NB4 (cell line): Measurements from ENCODE around the gene GABRB2.
A peak's percentile ranks its signal among the peaks of the same experiment; 100 is the strongest.
"Not testable (repeated sequence)": the region's sequence is repeated elsewhere in the genome, so short reads cannot be mapped to it uniquely, and the experiment has no call there.

Experiments used
- DNase-seq: peaks from one replicate; pipeline ENCODE4 v3.0.0; 2010; ENCODE audit warnings: low read depth
- H3K4me3 ChIP-seq: one replicate; pipeline ENCODE4 v1.5.1; 2011; ENCODE audit warnings: mild to moderate bottlenecking, low read depth, low read length, moderate library complexity
- CTCF ChIP-seq: IDR thresholded peaks from one replicate; pipeline ENCODE4 v1.5.1; 2012; ENCODE audit warnings: low read depth, low read length
- MAX ChIP-seq: IDR thresholded peaks from 2 replicates; pipeline ENCODE4 v1.6.1; 2011; ENCODE audit warnings: low read depth, low read length
- MYC ChIP-seq: IDR thresholded peaks from 2 replicates; pipeline ENCODE4 v1.6.1; 2011; ENCODE audit warnings: low read depth, low read length
- POLR2A ChIP-seq: IDR thresholded peaks from 2 replicates; pipeline ENCODE4 v1.6.1; 2011; ENCODE audit warnings: mild to moderate bottlenecking; ENCODE audit not compliant: insufficient read length; ENCODE audit errors: extremely low read depth

GABRB2 gene

DNA sequence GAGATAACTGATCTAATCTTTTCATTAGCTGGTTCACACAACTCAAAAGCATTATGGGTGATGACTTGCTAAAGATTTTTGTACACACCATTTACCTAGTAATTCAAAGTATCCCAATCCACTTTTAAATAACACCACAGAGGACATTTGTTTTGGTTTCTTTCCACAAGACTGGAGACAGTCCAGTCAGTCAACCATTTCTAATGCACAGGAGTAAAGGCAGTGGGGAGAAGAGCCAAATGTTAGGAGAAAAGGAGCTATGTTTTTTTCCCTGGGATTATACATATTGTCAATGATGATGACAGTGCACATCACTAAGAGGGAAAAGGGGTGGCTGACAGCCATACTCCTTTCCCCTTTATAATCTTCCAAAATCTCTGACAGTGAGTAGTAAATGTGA, 240.9 kb downstream of the GABRB2 start:
- H3K4me3 ChIP-seq: no peak overlapping the region
- TF ChIP-seq CTCF (no peak), POLR2A (no peak), MYC (no peak), MAX (no peak)
- DNase-seq: no peak

DNA sequence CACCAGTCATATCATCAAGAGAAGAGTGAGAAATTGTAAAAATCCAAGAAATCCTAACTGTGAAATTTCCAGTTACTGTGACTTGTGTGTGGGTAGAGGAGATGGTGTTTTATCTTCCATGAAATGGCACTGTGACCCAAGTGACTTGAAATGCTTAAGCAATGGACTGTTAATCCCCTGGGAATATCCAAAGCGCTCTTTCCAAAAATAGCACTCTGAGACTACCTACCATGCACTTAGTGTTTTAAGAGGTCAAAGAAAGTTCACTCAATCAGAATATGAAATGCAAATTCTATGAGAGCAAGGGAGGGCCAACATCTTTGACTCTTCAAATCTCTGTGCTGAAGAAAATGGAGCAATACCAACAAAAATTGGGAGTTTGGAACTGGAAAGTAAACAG, 244.0 kb downstream of the GABRB2 start:
- no peak for DNase-seq
- no peak for TF ChIP-seq MAX
- no peak for TF ChIP-seq POLR2A
- no peak for TF ChIP-seq CTCF
- no peak for TF ChIP-seq MYC
- no peak overlapping the region for H3K4me3 ChIP-seq

DNA sequence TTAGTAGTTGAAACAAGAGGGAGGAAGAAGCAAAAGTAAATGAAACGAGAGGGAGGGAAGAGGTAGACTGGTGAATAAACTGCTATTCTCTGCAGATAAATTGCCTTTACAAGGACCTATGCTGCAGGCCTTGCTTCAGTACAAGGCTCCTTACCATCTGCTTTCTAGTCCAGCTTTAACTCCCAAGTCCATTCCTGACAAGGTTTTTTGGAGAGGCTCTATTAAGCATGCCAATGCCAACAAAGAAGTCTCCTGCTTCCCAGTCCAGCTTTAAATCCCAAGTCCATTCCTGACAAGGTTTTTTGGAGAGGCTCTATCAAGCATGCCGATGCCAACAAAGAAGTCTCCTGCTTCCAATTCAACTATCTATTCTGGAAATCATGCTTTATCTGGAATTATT, 244.9 kb downstream of the GABRB2 start:
- TF ChIP-seq POLR2A (no peak), MYC (no peak), CTCF (no peak), MAX (no peak)
- DNase-seq: no peak
- H3K4me3 ChIP-seq: no peak overlapping the region

DNA sequence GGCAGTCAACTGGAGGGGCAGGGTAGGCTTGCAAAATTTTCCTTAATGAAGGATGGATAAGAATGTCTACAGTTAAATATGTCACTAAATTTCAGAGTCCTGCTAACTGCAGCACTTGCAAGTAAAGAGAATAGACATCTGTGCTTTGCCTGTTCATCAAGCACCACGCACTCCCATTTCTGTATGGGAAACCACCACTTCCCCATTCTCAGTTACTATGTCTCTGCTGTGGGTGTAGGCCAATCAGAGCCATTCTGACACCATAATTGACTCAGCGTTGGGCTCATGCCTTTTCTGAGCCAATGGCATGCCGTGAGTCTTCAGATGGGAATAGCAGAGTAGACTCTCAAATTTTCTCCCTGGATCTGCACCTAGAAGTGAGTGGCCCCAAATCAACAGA, 247.5 kb downstream of the GABRB2 start:
- H3K4me3 ChIP-seq: no peak overlapping the region
- DNase-seq: peak; percentile 18
- TF ChIP-seq POLR2A: no peak
- no peak for TF ChIP-seq CTCF
- no peak for TF ChIP-seq MAX
- TF ChIP-seq MYC: no peak

GRCh38 chr5:161297388-161297787, 249.1 kb downstream of the GABRB2 start:
- H3K4me3 ChIP-seq, DNase-seq: not testable (repeated sequence)

GRCh38 chr5:161295721-161296250, 250.7 kb downstream of the GABRB2 start:
- no peak overlapping the region for H3K4me3 ChIP-seq
- DNase-seq: no peak
- TF ChIP-seq CTCF (no peak), MYC (no peak), MAX (no peak), POLR2A (no peak)
